PC-3 (cell line): ENCODE measurements around the gene HIPK2. TPM values are rescaled to one million over a fixed set of nuclear protein-coding genes. Genes with fewer than 3 reads are reported as not detected.

Source experiments
- ATAC-seq: fragments of 200-7000 bp; cut with Tn5 transposase; 2 replicates; pipeline ENCODE4 v1.9.1; 2020; ENCODE audit warnings: mild to moderate bottlenecking, moderate library complexity
- BruUV-seq: library from RNA; stranded (reverse); fragments of 400-500 nt; replicated peaks from 2 replicates; lab custom pipeline; 2021; lab: Mats Ljungman, UMichigan
- CTCF ChIA-PET: fragments of 300-600 bp; sonication (Branson Sonifier 250); formaldehyde crosslinking; loops from one replicate; lab custom pipeline; 2022; ENCODE audit warnings: antibody characterized with exemption; lab: Charles Lee
- POLR2A ChIA-PET: fragments of 300-600 bp; sonication (Branson Sonifier 250); formaldehyde crosslinking; loops from one replicate; lab custom pipeline; 2022; ENCODE audit warnings: antibody characterized with exemption; ENCODE audit not compliant: unreplicated experiment; lab: Charles Lee
- DNase-seq: peaks from one replicate; pipeline ENCODE4 v3.0.0-alpha.2; 2015
- H2AFZ ChIP-seq: fragments of 300-600 bp; sonication (generic); 2 replicates; pipeline ENCODE4 v1.6.0; 2016; ENCODE audit warnings: antibody characterized with exemption, low read length
- H3F3A ChIP-seq: fragments of 300-600 bp; sonication (generic); one replicate; pipeline ENCODE4 v1.6.0; 2017; ENCODE audit warnings: antibody characterized with exemption, low read length, control low read depth, mild to moderate bottlenecking; ENCODE audit not compliant: unreplicated experiment
- H3K27ac ChIP-seq: fragments of 300-600 bp; sonication (generic); 2 replicates; pipeline ENCODE4 v1.5.1; 2016; ENCODE audit warnings: mild to moderate bottlenecking, low read length
- H3K27me3 ChIP-seq: fragments of 300-600 bp; sonication (generic); 2 replicates; pipeline ENCODE4 v1.6.1; 2016; ENCODE audit warnings: low read length, mixed read lengths
- H3K36me3 ChIP-seq: fragments of 300-600 bp; sonication (generic); 2 replicates; pipeline ENCODE4 v1.6.1; 2016; ENCODE audit warnings: low read depth, mixed run types, low read length, mixed read lengths
- H3K4me1 ChIP-seq: fragments of 300-600 bp; sonication (generic); 2 replicates; pipeline ENCODE4 v1.5.1; 2016; ENCODE audit warnings: low read length; ENCODE audit not compliant: insufficient read depth
- H3K4me2 ChIP-seq: fragments of 300-600 bp; sonication (generic); 2 replicates; pipeline ENCODE4 v1.6.0; 2016; ENCODE audit warnings: low read length
- H3K4me3 ChIP-seq: fragments of 300-600 bp; sonication (generic); 2 replicates; pipeline ENCODE4 v1.5.1; 2016; ENCODE audit warnings: mild to moderate bottlenecking, low read length, mixed read lengths
- H3K79me2 ChIP-seq: fragments of 300-600 bp; sonication (generic); 2 replicates; pipeline ENCODE4 v1.6.1; 2017; ENCODE audit warnings: low read length, mixed read lengths
- H3K9ac ChIP-seq: fragments of 300-600 bp; sonication (generic); 2 replicates; pipeline ENCODE4 v1.6.0; 2016; ENCODE audit warnings: mild to moderate bottlenecking, low read length
- H3K9me2 ChIP-seq: fragments of 300-600 bp; sonication (generic); replicated peaks from 2 replicates; pipeline ENCODE4 v1.6.1; 2016; ENCODE audit warnings: mixed run types, low read length, mixed read lengths
- H3K9me3 ChIP-seq: fragments of 300-600 bp; sonication (generic); 2 replicates; pipeline ENCODE4 v1.6.1; 2016; ENCODE audit warnings: low read length, mixed read lengths
- H4K20me1 ChIP-seq: fragments of 300-600 bp; sonication (generic); 2 replicates; pipeline ENCODE4 v1.6.1; 2016; ENCODE audit warnings: low read length, mixed read lengths
- CTCF ChIP-seq: fragments of 300-600 bp; sonication (generic); conservative IDR thresholded peaks from 2 replicates; pipeline ENCODE4 v1.5.1; 2017; ENCODE audit warnings: antibody characterized with exemption, low read depth, mild to moderate bottlenecking, low read length
- EZH2 ChIP-seq: fragments of 300-600 bp; sonication (generic); IDR thresholded peaks from one replicate; pipeline ENCODE4 v1.6.1; 2017; ENCODE audit warnings: antibody characterized with exemption, mild to moderate bottlenecking, low read length; ENCODE audit not compliant: unreplicated experiment
- EZH2phosphoT487 ChIP-seq: fragments of 300-600 bp; sonication (generic); IDR thresholded peaks from 2 replicates; pipeline ENCODE4 v1.6.1; 2018; ENCODE audit warnings: mild to moderate bottlenecking, antibody characterized with exemption, low read length, borderline replicate concordance
- intact Hi-C: fragments of 100-400 bp; cut with micrococcal nuclease; formaldehyde crosslinking; loops from 2 replicates; pipeline ENCODE4 v1.9.0; 2023
- total RNA-seq: library from RNA; depleted of rRNA; stranded (reverse); fragments of >200 nt; gene quantifications from 2 replicates; pipeline ENCODE4 v1.2.3, GENCODE V29; 2014

The HIPK2 gene
- total RNA-seq, 1 experiment from 2014 or later: 38.1 TPM

DNA sequence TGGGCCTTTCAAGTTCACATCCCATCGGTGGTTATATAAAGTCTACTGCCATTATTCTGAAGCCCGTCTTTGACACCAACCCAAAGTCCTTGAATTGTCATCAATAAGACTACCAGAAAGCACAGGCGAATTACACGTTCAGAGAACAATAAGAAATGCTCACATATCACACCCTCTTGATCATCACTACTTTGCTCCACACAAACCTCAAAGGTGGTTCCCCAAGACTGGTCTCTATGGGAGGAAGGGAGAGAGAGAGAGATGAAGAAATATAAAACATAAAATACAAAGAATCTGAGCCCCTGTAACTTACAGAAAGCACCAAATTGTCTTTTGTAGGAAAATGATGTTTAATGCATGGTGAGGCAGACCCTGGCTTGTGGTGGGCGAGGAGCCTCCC is 4.4 kb downstream of the HIPK2 start:
- Histone ChIP-seq H3K4me3 (peak overlapping the region; percentile 80), H3K4me2 (peak overlapping the region; percentile 94), H3K27me3 (no peaks in the 10 kb centered on the region), H3K9me3 (no peaks in the 10 kb centered on the region), H3K36me3 (peaks cover 35% of the 10 kb centered on the region), H3K27ac (peak overlapping the region; percentile 99), H3K79me2 (peaks cover 86% of the 10 kb centered on the region), H3K4me1 (peaks cover 56% of the 10 kb centered on the region), H2AFZ (no peak overlapping the region), H3K9ac (peak overlapping the region; percentile 98; the same call in 1 of the 2 replicates), H3F3A (peaks cover 24% of the 10 kb centered on the region), H3K9me2 (no peaks in the 10 kb centered on the region), H4K20me1 (peaks cover 27% of the 10 kb centered on the region)
- no peak for TF ChIP-seq CTCF
- TF ChIP-seq EZH2phosphoT487: no peak
- no peak for TF ChIP-seq EZH2
- no TSS peak for BruUV-seq
- intact Hi-C loops: no loop called here
- DNase-seq: no peak
- no peak for ATAC-seq
- CTCF ChIA-PET: no interaction called here
- POLR2A ChIA-PET: interaction anchor here (0.6 kb wide), 1 partner anchor 127 kb away, joined by 5 read pairs; no protein-coding TSS in a partner anchor

DNA sequence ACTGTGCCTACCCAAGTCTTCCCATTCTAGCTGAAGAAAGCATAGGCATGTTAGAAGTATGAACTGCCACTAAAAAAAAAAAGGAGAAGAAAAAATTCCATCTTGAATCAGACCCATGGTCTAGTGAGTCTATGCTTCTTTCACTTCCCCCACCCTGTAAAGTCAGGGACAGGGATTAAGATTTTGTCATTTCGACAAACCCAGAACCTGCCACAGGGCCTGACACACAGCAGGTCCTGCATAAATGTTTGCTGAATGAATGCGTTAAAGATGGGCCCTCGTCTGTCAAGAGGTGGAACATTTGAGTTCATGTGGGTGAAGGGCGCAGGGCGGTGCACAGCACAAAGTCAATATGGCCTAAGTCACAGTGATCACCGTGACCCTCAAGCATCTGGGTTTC is 4.9 kb downstream of the HIPK2 start:
- no peak for TF ChIP-seq EZH2phosphoT487
- no peak for TF ChIP-seq CTCF
- no peak for TF ChIP-seq EZH2
- no TSS peak for BruUV-seq
- ChIA-PET POLR2A (no interaction called here), CTCF (no interaction called here)
- H3K27ac ChIP-seq: peak overlapping the region; percentile 99
- peaks cover 32% of the 10 kb centered on the region for H4K20me1 ChIP-seq
- H2AFZ ChIP-seq: no peak overlapping the region
- peak overlapping the region; percentile 79; the same call in 1 of the 2 replicates for H3K9ac ChIP-seq
- H3K79me2 ChIP-seq: peaks cover 87% of the 10 kb centered on the region
- H3K27me3 ChIP-seq: no peaks in the 10 kb centered on the region
- H3K4me2 ChIP-seq: peak overlapping the region; percentile 94
- H3K4me3 ChIP-seq: peak overlapping the region; percentile 80; the same call in 1 of the 2 replicates
- peaks cover 24% of the 10 kb centered on the region for H3F3A ChIP-seq
- H3K9me2 ChIP-seq: no peaks in the 10 kb centered on the region
- no peaks in the 10 kb centered on the region for H3K9me3 ChIP-seq
- intact Hi-C loops: no loop called here
- ATAC-seq: no peak
- peaks cover 38% of the 10 kb centered on the region for H3K36me3 ChIP-seq
- H3K4me1 ChIP-seq: peaks cover 56% of the 10 kb centered on the region
- DNase-seq: no peak

DNA sequence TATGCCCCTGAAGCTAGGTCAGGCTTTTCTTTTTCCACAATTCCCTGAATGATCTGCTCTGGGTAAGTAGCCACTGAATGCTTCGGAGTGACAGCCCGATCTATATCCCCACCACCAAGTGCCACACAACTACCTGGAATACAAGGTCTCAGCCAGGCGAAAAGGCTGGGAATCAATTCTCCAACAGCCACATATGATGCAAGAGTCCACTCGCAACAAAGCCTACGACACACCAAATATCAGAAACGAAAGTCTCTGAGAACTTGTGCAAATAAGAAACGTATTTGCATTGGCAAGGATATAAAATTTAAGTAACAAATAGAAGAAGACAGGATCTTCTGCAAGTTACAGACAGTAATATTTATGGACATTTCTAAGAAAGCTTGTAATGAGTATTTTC is 5.7 kb downstream of the HIPK2 start:
- TF ChIP-seq CTCF: no peak
- no peak for TF ChIP-seq EZH2
- TF ChIP-seq EZH2phosphoT487: no peak
- peaks cover 39% of the 10 kb centered on the region for H4K20me1 ChIP-seq
- CTCF ChIA-PET: interaction anchor here (1.2 kb wide), 1 partner anchor 126 kb away, joined by 6 read pairs; no protein-coding TSS in a partner anchor
- H3K9me2 ChIP-seq: no peaks in the 10 kb centered on the region
- H3K4me1 ChIP-seq: peaks cover 56% of the 10 kb centered on the region
- H3K4me3 ChIP-seq: peak overlapping the region; percentile 54
- BruUV-seq: no TSS peak
- H3F3A ChIP-seq: peaks cover 24% of the 10 kb centered on the region
- peak; percentile 19 for DNase-seq
- peak overlapping the region; percentile 79 for H3K9ac ChIP-seq
- peak overlapping the region; percentile 99 for H3K27ac ChIP-seq
- POLR2A ChIA-PET: interaction anchor here (0.6 kb wide), 1 partner anchor 90 kb away, joined by 3 read pairs; no protein-coding TSS in a partner anchor
- H2AFZ ChIP-seq: no peak overlapping the region
- H3K79me2 ChIP-seq: peaks cover 93% of the 10 kb centered on the region
- peaks cover 43% of the 10 kb centered on the region for H3K36me3 ChIP-seq
- peak overlapping the region; percentile 94 for H3K4me2 ChIP-seq
- no peak for ATAC-seq
- intact Hi-C loops: no loop called here
- no peaks in the 10 kb centered on the region for H3K9me3 ChIP-seq
- no peaks in the 10 kb centered on the region for H3K27me3 ChIP-seq
